Measurements from ENCODE around the gene KRTAP5-3.

KRTAP5-3 gene

GRCh38 chr11:1608363-1608762 is at the start of gene KRTAP5-3:
Gene KRTAP5-3 (minus strand): TSS chr11:1608463. CDS start chr11:1608385, 78 bp downstream.
- no peaks in the 10 kb centered on the region for H3K27me3 ChIP-seq (ENCODE audit: insufficient read depth, poor library complexity, severe bottlenecking)
- no peaks in the 10 kb centered on the region for H3K9me3 ChIP-seq (ENCODE audit: severe bottlenecking)
- no peak within 1 kb of the TSS for H3K4me3 ChIP-seq (ENCODE audit: severe bottlenecking)
- H3K27ac ChIP-seq (ENCODE audit: poor library complexity, severe bottlenecking), result no peak within 1 kb of the TSS
- no peaks in the 10 kb centered on the region for H3K36me3 ChIP-seq (ENCODE audit: low read depth)
- no peak for DNase-seq (ENCODE audit: low spot score)
- no peak for TF ChIP-seq CTCF (IDR thresholded peaks at IDR 0.05; ENCODE audit: poor library complexity, severe bottlenecking)
- H3K4me1 ChIP-seq (ENCODE audit: insufficient read depth, poor library complexity, severe bottlenecking), result no peaks in the 10 kb centered on the region
- no peak for ATAC-seq (ENCODE audit: low read depth)

GRCh38 chr11:1656670-1657069 is 48.4 kb upstream of the KRTAP5-3 start:
- TF ChIP-seq CTCF (IDR thresholded peaks at IDR 0.05; ENCODE audit: poor library complexity, severe bottlenecking), result no peak
- no peak for ATAC-seq (ENCODE audit: low read depth)
- no peak overlapping the region for H3K27ac ChIP-seq (ENCODE audit: poor library complexity, severe bottlenecking)
- H3K27me3 ChIP-seq (ENCODE audit: insufficient read depth, poor library complexity, severe bottlenecking), result no peaks in the 10 kb centered on the region
- no peak overlapping the region for H3K4me3 ChIP-seq (ENCODE audit: severe bottlenecking)
- no peaks in the 10 kb centered on the region for H3K36me3 ChIP-seq (ENCODE audit: low read depth)
- no peak for DNase-seq (ENCODE audit: low spot score)
- no peaks in the 10 kb centered on the region for H3K4me1 ChIP-seq (ENCODE audit: insufficient read depth, poor library complexity, severe bottlenecking)
- H3K9me3 ChIP-seq (ENCODE audit: severe bottlenecking), result no peaks in the 10 kb centered on the region

- Histone ChIP-seq H3K4me3 (ENCODE audit: severe bottlenecking) (no peak overlapping the region), H3K27ac (ENCODE audit: poor library complexity, severe bottlenecking) (no peak overlapping the region), H3K27me3 (ENCODE audit: insufficient read depth, poor library complexity, severe bottlenecking) (no peaks in the 10 kb centered on the region), H3K4me1 (ENCODE audit: insufficient read depth, poor library complexity, severe bottlenecking) (no peaks in the 10 kb centered on the region), H3K36me3 (ENCODE audit: low read depth) (no peaks in the 10 kb centered on the region), H3K9me3 (ENCODE audit: severe bottlenecking) (no peaks in the 10 kb centered on the region)
- no peak for TF ChIP-seq CTCF (IDR thresholded peaks at IDR 0.05; ENCODE audit: poor library complexity, severe bottlenecking)
- DNase-seq (ENCODE audit: low spot score), result no peak
- ATAC-seq (ENCODE audit: low read depth), result no peak
Observed at GRCh38 chr11:1656061-1656441, 47.8 kb upstream of the KRTAP5-3 start.

GRCh38 chr11:1655168-1656060 is 47.2 kb upstream of the KRTAP5-3 start:
- Histone ChIP-seq H3K27me3 (ENCODE audit: insufficient read depth, poor library complexity, severe bottlenecking) (no peaks in the 10 kb centered on the region), H3K27ac (ENCODE audit: poor library complexity, severe bottlenecking) (no peak overlapping the region), H3K4me1 (ENCODE audit: insufficient read depth, poor library complexity, severe bottlenecking) (peaks cover under 1% of the 10 kb centered on the region), H3K36me3 (ENCODE audit: low read depth) (no peaks in the 10 kb centered on the region), H3K4me3 (ENCODE audit: severe bottlenecking) (no peak overlapping the region), H3K9me3 (ENCODE audit: severe bottlenecking) (no peaks in the 10 kb centered on the region)
- no peak for ATAC-seq (ENCODE audit: low read depth)
- no peak for DNase-seq (ENCODE audit: low spot score)
- no peak for TF ChIP-seq CTCF (IDR thresholded peaks at IDR 0.05; ENCODE audit: poor library complexity, severe bottlenecking)
